HG03442 (cell line): ENCODE results near the gene GALP.
"Not testable (repeated sequence)": the region's sequence is repeated elsewhere in the genome, so short reads cannot be mapped to it uniquely, and the experiment has no call there.

ENCODE experiments used
- ATAC-seq: cut with Tn5 transposase; IDR thresholded peaks from one replicate; pipeline ENCODE4 v1.9.1; 2021; ENCODE audit warnings: mild to moderate bottlenecking, moderate library complexity; ENCODE audit not compliant: unreplicated experiment

GALP gene

DNA sequence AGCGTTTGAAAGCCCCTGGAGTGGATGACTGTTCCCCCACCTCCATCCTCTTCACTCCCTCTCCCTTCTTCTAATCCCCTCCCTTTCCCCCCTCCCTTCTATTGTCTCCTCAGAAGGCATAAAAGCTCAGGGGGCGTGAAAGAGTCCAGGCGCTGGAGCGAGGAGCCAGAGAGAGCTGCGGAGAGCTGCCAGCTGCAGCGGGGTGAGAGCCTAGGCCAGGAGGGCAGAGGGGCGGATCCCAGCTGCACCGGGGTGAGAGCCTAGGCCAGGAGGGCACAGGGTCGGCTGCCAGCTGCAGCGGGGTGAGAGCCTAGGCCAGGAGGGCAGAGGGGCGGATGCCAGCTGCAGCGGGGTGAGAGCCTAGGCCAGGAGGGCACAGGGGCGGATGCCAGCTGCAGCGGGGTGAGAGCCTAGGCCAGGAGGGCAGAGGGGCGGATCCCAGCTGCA lies at the start of gene GALP:
Gene GALP, plus strand, starts transcription at position 148 of the 447 bp plus-strand sequence. CDS start 1,101 bp downstream, outside the sequence.
- not testable (repeated sequence) for ATAC-seq

GRCh38 chr19:56126983-56127780 lies 48.6 kb upstream of the GALP start:
- no peak for ATAC-seq

GRCh38 chr19:56130006-56130405 lies 45.8 kb upstream of the GALP start:
- no peak for ATAC-seq

- ATAC-seq, result no peak
These were observed 44.2 kb upstream of the GALP start for GRCh38 chr19:56131651-56132050.

- no peak for ATAC-seq
These were observed 43.4 kb upstream of the GALP start for GRCh38 chr19:56132316-56132822.

DNA sequence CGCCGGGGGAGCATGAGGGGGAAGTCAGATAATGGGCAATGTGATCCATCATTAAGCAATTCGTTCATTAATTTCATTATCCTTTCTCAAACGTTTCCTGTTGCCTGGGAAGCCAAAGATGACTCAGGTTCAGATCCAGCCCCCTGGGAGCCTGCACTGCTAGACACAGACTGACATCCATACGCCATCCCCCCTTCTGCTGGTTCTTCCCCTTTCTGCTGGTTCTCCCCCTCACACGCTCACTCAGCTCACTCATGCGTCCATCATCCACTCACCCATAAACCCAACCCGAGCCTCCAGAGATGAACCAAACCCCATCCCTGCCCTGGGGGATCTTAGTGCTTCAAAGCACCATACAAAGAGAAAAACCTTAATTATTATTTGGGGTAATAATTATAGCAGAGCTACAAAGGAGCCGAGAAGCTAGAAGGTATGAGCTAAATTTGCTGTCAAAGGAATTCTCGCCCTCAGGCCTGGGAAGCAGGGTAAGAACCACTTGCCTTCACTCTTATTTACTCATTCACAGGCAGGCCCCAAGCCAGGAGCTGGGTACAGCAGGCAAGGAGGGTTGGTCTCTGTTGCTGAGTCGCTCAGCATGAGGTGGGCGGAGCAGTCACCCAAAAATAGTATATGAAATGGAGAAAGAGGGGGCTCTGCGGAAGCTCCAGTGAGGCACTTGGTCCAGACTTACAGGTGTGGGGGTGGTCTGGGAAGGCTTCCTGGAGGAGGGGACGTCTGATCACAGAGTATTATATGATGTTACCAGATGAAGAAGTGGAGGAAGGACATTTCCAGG lies 41.8 kb upstream of the GALP start:
- no peak for ATAC-seq

GRCh38 chr19:56134654-56134921 lies 41.2 kb upstream of the GALP start:
- no peak for ATAC-seq

DNA sequence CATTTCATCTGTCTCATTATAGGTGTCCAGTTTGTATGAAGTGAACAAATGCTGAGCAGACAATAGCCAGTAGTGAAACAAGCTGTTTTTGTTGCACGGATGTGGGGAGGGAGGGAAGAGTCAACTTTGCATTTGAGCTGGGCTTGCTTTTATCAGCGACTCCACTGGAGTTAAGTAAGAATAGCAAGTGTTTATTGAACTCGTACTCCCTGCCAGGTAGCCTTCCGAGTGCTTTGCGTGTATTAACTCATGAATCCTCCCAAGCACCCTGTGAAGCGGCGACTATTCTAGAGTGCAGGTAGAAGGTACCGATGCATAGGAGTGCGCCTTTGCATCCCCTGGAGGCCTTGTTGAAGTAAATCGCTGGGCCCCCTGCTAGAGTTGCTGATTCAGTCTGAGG lies 39.4 kb upstream of the GALP start:
- ATAC-seq, result no peak

DNA sequence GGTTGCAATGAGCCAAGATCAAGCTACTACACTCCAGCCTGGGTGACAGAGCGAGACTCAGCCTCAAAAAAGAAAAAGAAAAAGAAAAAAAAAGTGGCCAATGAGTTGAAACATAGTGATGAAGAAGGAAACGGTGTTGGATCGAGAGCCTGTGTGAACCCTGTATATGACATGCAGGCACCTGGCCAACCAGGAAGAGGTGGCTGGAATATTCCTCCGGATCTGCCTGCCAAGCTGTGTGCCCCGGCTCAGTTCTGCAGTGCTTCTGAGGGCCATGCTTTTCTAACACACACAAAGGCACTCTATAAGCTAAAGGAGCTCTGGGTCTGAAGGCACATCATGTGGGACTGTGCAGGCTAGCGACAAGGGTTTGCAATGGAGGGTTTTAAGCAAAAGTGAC lies 38.4 kb upstream of the GALP start:
- no peak for ATAC-seq

DNA sequence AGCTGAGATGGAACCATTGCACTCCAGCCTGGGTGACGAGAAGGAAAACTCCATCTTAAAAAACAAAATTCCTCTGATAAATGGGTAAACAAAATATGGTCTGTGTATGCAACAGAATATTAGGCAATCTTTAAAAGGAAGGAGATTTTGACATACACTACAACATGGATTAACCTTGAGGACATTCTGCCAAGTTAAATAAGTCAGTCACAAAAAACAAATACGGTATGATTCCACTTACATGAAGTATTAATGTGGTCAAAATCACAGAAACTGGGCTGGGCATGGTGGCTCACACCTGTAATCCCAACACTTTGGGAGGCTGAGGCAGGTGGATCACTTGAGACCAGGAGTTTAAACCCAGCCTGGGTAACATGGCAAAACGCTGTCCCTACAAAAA lies 37.7 kb upstream of the GALP start:
- no peak for ATAC-seq

DNA sequence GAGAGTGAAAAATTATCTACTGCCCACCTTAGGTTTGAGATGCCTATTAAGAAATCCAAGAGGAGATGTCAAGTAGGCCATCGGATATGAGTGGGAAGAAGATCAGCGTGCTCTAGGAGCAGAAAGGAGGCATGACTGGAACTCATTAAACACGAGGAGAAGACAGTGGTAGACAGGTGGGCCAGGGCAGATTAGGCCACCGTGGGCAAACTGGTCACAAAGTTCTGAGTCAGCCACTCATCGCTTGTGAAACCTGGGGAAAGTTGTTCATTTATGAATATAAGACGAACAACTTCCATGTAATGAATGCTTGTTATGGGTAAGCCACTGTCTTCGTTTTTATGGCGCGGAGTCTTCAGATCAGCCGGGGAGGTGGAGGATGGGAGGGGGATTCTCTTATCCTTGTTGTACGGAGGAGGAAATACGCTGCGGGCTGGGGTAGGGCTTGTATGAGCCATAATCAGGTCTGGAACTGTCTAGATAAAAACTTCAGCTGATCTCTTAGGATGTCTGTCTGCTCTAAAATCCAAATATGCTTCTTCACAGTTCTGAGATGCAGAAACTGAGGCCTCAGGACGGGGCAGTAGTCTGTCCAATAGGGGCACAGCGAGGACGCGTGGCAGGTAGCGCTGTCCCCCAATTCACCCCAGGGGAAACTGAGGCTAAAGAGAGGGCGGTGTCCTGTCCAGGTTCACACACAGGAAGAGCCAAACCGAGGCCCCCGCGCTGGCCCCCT lies 35.8 kb upstream of the GALP start:
- ATAC-seq, result no peak

- peak; percentile 84 for ATAC-seq
These were observed 35.0 kb upstream of the GALP start, which contains the start of gene ZNF444 for GRCh38 chr19:56140583-56141416. Gene ZNF444 (plus strand): TSS chr19:56141287. CDS start chr19:56146912, 5,625 bp downstream.

DNA sequence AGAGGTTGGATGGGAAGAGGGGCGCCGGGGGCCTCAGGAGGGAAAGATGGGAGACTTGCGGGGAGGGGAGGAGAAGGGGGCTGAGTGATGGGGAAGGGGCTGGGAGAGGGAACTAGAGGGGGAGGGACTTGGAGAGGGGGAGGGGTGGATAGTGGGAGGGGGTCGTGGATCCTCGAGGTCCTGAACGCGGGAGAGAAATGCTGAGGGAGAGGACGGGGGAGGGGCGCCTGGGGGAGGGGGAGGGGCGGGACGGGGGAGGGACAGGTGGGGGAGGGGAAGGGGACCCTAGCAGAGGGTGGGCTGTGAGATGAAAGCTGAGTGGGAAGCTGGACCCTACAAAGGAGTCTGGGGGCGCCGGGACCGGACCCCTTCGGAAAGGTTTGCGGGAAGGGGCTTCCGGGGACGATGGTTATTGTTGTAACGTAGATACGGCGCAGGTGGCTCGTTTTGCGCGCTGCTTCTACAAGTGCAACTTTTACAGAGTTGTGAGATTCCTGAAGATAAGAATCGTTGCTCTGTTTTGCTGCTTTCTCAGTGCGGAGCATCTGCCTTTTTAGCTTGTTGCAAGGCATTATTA lies 34.3 kb upstream of the GALP start:
- no peak for ATAC-seq

- ATAC-seq, result no peak
These were observed 33.6 kb upstream of the GALP start for GRCh38 chr19:56142087-56142787.

GRCh38 chr19:56142897-56143434 lies 32.8 kb upstream of the GALP start:
- no peak for ATAC-seq

GRCh38 chr19:56144376-56144775 lies 31.4 kb upstream of the GALP start:
- ATAC-seq, result no peak

DNA sequence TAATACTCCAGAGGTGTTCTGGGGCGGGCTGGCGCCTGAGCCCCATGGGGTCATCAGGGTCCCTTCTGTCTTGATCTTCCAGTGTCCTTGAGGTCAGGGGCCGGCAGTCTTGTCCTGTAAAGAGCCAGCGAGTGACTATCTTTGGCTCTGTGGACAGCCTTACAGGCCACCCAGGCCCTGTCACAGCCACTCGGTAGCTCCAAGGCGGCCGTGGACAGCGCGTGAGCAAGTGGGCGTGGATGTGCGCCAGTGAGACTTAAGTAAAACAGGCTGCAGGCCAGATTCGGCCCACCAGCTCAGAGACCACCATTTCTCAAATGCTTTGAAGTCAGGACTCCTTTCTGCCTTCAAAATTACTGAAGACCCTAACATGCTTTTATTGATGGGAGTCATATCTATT lies 31.0 kb upstream of the GALP start:
- no peak for ATAC-seq

DNA sequence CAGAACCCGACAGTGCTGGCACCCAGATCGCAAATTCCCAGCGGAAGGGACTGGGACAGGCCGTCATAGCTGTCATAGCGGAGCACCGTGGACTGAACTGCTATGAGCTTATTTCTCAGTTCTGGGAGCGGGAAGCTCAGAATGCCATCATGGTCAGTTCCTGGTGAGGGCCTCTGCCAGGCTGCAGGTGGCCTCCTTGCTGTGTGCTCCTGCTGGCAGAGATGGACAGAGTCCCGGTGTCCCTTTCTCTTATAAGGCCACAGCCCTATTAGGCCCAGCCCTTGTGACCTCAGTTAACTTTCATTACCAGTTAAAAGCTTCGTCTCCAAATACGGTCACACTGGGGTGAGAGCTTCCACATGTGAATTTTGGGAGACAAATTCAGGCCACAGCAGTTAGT lies 30.1 kb upstream of the GALP start:
- ATAC-seq, result no peak

GRCh38 chr19:56146904-56147303 lies 28.9 kb upstream of the GALP start:
- ATAC-seq, result no peak
